ENCODE measurements around the gene GASK1A.

- TF ChIP-seq CTCF (IDR thresholded peaks at IDR 0.05; ENCODE audit: borderline replicate concordance, extremely low read depth, low read length, poor library complexity, severe bottlenecking) (no peak), EZH2 (IDR thresholded peaks at IDR 0.05; ENCODE audit: borderline replicate concordance, low read depth, low read length, severe bottlenecking) (no peak)
These were observed 98.2 kb downstream of the GASK1A start for GRCh38 chr3:43077261-43077660.
